GM13977 (cell line): ENCODE results near the gene RIMKLA.

Source experiments
- DNase-seq: peaks from one replicate; pipeline ENCODE4 v3.0.0; 2012; ENCODE audit warnings: low spot score
- in situ Hi-C: fragments of 300-500 bp; cut with MboI; formaldehyde crosslinking; loops from one replicate; pipeline ENCODE4 v1.12.0; 2022; ENCODE audit warnings: low sequenced_read_pairs, low pct_unique_long_range_greater_than_20kb, mixed read lengths, inconsistent platforms; ENCODE audit not compliant: unreplicated experiment
- TF ChIP-seq, protein P1 (sequence below): IDR thresholded peaks from 2 replicates; pipeline ENCODE4 v1.5.1; 2012; ENCODE audit warnings: mild to moderate bottlenecking, control low read depth; ENCODE audit not compliant: insufficient read depth; ENCODE audit errors: extremely low read depth, missing control alignments

The RIMKLA gene

GRCh38 chr1:42422737-42423136 lies 42.1 kb downstream of the RIMKLA start:
- in situ Hi-C loops = no loop called here
- TF ChIP-seq, protein P1, sequence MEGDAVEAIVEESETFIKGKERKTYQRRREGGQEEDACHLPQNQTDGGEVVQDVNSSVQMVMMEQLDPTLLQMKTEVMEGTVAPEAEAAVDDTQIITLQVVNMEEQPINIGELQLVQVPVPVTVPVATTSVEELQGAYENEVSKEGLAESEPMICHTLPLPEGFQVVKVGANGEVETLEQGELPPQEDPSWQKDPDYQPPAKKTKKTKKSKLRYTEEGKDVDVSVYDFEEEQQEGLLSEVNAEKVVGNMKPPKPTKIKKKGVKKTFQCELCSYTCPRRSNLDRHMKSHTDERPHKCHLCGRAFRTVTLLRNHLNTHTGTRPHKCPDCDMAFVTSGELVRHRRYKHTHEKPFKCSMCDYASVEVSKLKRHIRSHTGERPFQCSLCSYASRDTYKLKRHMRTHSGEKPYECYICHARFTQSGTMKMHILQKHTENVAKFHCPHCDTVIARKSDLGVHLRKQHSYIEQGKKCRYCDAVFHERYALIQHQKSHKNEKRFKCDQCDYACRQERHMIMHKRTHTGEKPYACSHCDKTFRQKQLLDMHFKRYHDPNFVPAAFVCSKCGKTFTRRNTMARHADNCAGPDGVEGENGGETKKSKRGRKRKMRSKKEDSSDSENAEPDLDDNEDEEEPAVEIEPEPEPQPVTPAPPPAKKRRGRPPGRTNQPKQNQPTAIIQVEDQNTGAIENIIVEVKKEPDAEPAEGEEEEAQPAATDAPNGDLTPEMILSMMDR = no peak
- DNase-seq = no peak

DNA sequence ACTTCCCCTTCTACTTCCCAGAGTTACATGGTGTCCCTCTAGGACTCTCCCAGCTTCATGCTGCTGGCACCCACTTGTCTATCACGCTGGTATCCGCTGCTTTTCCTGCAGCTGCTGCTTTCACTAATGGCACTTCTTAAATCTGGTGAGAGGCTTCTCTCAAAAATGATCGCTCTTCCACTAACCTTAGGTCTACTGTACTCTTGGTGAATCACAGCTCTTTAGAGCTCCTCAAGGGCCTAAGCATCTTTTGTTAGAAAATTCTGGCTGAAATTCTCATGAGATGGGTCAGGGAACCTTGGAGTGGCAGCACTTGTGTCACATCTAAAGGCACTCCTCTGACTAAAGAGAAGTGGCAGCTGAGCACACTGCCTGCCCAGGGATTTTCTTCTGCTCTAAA lies 43.1 kb downstream of the RIMKLA start:
- in situ Hi-C loops = no loop called here
- DNase-seq = no peak
- TF ChIP-seq, protein P1 = no peak

GRCh38 chr1:42424201-42424600 lies 43.6 kb downstream of the RIMKLA start:
- no peak for DNase-seq
- in situ Hi-C loops = no loop called here

GRCh38 chr1:42427240-42427639 lies 46.6 kb downstream of the RIMKLA start:
- TF ChIP-seq, protein P1 = no peak
- no peak for DNase-seq
- in situ Hi-C loops = no loop called here

More at GRCh38 chr1:42424201-42424600, 43.6 kb downstream of the RIMKLA start:
- TF ChIP-seq, protein P1 = no peak

- in situ Hi-C loops = no loop called here
- TF ChIP-seq, protein P1 = no peak
- no peak for DNase-seq
These were observed 49.0 kb downstream of the RIMKLA start for GRCh38 chr1:42429603-42430002.

GRCh38 chr1:42430286-42431135 lies 49.9 kb downstream of the RIMKLA start:
- in situ Hi-C loops = no loop called here
- TF ChIP-seq, protein P1 = no peak
- DNase-seq = peak; percentile 16
